ENCODE measurements around the gene DNASE1L2. TPM values are rescaled to one million over a fixed set of nuclear protein-coding genes. Genes with fewer than 3 reads are reported as not detected.
"Not testable (repeated sequence)": the region's sequence is repeated elsewhere in the genome, so short reads cannot be mapped to it uniquely, and the experiment has no call there.

DNASE1L2 gene
- total RNA-seq, 1 donor from 2014 or later = 0.40 TPM

DNA sequence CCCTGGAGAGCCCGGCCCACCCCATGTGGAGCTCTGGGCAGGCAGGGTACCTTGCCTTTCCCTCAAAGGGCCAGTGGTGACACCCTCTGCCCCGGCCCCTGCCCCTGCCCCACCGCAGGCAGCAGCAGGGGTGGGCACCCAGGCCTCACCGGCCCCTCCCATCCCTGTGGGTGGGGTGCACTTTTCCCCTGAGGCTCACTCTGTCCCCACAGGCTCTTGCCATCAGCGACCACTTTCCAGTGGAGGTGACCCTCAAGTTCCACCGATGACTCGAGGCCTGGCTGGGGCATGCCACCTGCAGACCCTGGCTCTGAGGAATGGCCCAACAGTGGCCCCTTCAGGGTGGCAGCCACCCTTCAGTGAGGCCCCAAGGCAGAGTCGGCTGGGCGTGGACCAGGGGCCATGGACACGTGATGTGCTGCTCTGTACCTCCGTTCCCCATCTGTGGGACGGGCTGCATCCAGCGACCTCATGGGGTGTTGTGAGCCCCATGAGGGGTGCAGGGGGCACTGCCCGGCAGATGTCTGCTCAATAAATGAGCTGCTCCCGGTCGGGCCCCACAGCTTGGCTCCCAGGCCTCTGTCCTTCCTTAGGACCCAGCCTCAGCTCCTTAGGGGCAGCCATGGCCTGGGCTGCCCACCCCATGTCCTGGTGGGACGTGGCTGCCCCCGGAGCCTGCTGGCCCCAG lies 2.0 kb downstream of the DNASE1L2 start:
- DNase-seq (ENCODE audit: low read depth in 2 of 2) = no peak

- DNase-seq (ENCODE audit: low read depth in 2 of 2) = no peak
Observed at GRCh38 chr16:2238838-2239675, 2.8 kb downstream of the DNASE1L2 start.

- DNase-seq (ENCODE audit: low read depth in 2 of 2) = not testable (repeated sequence)
Observed at GRCh38 chr16:2240331-2240730, 4.1 kb downstream of the DNASE1L2 start.

DNA sequence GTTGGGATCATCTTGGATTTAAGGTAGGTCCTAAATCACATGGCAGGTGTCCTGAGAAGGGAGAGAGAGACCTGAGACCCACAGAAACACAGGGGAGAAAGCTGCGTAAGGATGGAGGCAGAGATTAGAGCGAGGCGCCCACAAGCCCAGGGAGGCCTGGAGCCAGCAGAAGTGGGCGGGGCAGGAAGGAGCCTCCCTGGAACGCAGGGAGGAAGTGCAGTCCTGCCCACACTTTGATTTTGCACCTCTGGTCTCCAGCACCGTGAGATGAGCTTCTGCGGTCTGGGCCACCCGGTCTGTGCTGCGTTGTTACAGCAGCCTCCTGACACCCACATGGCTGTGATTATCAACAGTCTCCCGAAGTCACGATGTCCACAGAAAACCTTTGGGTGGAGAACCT lies 6.4 kb downstream of the DNASE1L2 start:
- DNase-seq (ENCODE audit: low read depth in 2 of 2) = no peak

- no peak for DNase-seq (ENCODE audit: low read depth in 2 of 2)
Observed at GRCh38 chr16:2243031-2243528, 6.8 kb downstream of the DNASE1L2 start.

DNA sequence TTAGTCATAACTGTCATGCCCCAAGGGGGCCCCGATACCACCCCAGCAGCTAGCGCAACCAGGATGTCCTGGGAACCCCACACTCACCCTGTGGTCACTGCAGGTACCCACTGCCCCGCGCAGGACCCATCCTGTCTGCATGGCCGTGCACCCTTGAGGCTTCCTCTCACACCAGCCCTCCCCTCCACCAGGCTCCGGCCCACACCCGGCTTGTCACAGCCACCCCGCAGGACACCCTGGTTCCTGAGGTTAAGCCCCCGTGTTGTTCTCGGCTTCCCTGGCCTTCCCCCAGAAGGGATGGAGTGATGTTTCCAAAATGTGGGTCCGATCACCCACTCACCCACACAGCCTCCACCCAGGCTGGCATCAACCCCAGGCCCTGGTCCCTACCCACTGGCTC lies 7.5 kb downstream of the DNASE1L2 start:
- DNase-seq (ENCODE audit: low read depth in 2 of 2) = no peak

GRCh38 chr16:2244301-2244700 lies 8.1 kb downstream of the DNASE1L2 start:
- DNase-seq (ENCODE audit: low read depth in 2 of 2) = no peak

- no peak for DNase-seq (ENCODE audit: low read depth in 2 of 2)
Observed at GRCh38 chr16:2244926-2245795, 8.9 kb downstream of the DNASE1L2 start.

GRCh38 chr16:2246301-2246885 lies 10.1 kb downstream of the DNASE1L2 start:
- no peak for DNase-seq (ENCODE audit: low read depth in 2 of 2)

DNA sequence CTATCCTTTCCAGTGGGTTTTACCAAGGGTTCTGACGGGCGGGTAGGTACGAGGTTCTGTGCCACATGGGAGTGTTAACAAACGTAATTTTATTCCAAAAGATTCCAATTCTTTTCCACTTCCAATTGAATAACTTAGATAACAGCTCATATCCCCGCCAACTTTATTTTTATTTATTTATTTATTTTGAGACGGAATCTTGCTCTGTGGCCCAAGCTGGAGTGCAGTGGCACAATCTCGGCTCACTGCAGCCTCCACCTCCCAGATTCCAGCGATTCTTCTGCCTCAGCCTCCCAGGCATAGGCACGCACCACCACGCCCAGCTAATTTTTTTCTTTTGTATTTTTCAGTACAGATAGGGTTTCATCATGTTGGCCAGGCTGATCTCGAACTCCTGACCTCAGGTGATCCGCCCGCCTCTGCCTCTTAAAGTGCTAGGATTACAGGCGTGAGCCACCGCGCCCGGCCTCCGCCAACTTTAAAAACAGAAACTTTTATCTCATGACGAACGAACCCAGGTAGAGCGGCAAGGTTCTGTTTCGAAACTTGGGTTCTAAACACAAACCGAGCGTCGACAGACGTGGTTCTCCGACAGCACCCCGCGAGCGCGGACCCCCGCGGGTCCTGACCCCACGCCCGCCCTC lies 14.5 kb downstream of the DNASE1L2 start:
- peak; percentile 28 to 48 for DNase-seq (ENCODE audit: low read depth in 2 of 2)

- peak; percentile 90 to 94 for DNase-seq (ENCODE audit: low read depth in 2 of 2)
Observed at GRCh38 chr16:2251296-2252111, 15.3 kb downstream of the DNASE1L2 start, which contains the start of gene ECI1. Gene ECI1 (minus strand): TSS chr16:2251587. CDS start chr16:2251566, 21 bp downstream.

GRCh38 chr16:2252806-2253148 lies 16.5 kb downstream of the DNASE1L2 start:
- no peak for DNase-seq (ENCODE audit: low read depth in 2 of 2)

GRCh38 chr16:2253293-2253692 lies 17.0 kb downstream of the DNASE1L2 start:
- no peak for DNase-seq (ENCODE audit: low read depth in 2 of 2)

GRCh38 chr16:2256531-2257140 lies 20.4 kb downstream of the DNASE1L2 start:
- DNase-seq (ENCODE audit: low read depth in 2 of 2) = no peak

DNA sequence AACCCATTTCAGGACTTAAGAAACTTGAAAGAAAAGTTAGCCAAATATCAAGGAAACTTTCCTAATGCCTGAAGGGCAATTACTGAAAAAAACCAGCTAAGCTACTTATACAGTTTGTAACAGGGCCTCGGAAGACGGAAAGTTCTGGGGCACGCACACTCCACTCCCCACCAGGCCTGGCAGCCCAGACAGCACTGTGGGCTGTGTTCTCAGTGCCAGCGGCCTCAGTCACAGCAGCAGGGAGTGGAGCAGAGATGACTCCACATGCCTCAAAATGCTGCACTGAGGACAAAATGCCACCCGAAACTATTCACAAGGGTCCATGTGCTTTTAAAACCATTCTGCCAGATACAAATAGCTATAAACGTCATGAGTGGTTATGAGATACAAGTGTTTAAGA lies 21.5 kb downstream of the DNASE1L2 start:
- no peak for DNase-seq (ENCODE audit: low read depth in 2 of 2)

DNA sequence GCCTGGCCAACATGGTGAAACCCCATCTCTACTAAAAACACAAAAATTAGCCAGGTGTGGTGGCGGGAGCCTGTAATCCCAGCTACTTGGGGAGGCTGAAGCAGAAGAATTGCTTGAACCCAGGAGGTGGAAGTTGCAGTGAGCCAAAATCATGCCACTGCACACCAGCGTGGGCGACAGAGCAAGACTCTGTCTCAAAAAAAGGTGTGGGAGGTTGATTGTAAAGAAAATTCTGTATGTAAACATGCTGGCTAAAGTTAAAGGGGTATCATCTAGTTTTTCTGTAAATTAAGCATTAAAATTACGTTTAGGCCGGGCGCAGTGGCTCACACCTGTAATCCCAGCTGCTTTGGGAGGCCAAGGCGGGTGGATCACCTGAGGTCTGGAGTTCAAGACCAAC lies 22.3 kb downstream of the DNASE1L2 start:
- not testable (repeated sequence) for DNase-seq (ENCODE audit: low read depth in 2 of 2)

DNA sequence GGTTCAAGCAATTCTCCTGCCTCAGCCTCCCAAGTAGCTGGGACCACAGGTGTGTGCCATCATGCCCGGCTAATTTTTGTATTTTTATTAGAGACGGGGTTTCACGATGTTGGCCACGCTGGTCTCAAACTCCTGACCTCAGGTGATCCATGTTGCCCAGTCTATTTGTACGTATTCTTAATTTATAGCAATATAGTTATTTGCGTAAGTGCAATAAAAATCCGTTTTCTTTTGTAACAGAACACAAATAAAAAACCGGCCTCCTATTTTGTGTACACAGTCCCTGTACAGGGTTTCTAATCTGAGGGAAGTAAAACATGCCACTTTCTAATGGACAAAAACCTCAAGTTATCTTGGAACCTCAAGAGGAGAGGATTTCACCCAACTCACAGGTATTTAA lies 24.0 kb downstream of the DNASE1L2 start:
- DNase-seq (ENCODE audit: low read depth in 2 of 2) = no peak

DNA sequence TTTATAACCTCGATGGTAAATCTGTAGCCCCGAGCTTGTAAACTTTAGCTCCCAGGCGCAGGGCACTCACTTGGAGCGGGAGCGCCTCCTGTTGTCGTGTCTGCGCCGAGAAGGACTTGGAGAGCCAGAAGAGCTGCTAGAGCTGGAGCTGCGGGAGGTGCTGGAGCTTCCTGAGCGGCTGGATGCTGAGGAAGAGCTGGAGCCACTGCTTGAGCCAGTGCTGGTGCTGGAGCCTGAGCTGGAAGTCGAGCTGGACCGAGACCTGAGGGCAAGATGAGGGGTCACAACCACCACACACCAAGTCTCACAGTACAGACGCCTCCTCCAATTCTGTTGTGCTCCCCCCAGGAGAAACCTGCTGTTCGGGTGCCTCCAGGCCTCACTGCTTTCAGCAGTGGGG lies 26.8 kb downstream of the DNASE1L2 start:
- DNase-seq (ENCODE audit: low read depth in 2 of 2) = not testable (repeated sequence)

DNA sequence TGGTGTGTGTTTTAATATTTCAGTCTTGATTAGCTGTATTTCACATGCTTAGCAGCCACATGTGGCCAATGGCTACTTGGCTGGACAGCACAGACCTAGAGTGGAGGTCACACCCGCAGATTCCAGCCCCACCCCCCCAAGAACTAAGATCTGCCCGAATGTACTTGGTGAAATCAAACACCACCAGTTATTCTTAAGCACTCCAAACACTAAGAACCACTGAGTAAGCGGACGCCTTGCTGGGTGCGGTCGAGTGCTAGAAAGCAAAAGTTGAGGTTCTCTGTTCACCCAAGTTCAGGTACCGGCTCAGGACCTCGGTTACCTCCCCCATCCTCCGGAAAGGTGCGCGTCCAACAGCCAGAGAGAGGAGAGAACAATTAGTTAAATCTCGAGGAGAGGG lies 30.6 kb downstream of the DNASE1L2 start:
- DNase-seq (ENCODE audit: low read depth in 2 of 2) = peak in 1 of 2 donors; percentile 30

Measured in lung microvascular endothelial cell (primary cell).